ENCODE measurements around the gene BCAS3. TPM values are rescaled to one million over a fixed set of nuclear protein-coding genes. Genes with fewer than 3 reads are reported as not detected.

BCAS3 gene
- total RNA-seq, 1 donor from 2014 or later: 30.5 TPM

- Mint-ChIP-seq H3K4me1 (peaks cover 18% of the 10 kb centered on the region), H3K27ac (ENCODE audit: unreplicated experiment) (no peak overlapping the region), H3K4me3 (no peak overlapping the region), H3K9me3 (no peaks in the 10 kb centered on the region), H3K27me3 (ENCODE audit: low read depth) (no peaks in the 10 kb centered on the region), H3K36me3 (ENCODE audit: low read depth) (no peaks in the 10 kb centered on the region)
- no peak for DNase-seq (ENCODE audit: low read depth, low spot score)
- no peak for TF ChIP-seq CTCF (conservative IDR thresholded peaks at IDR 0.05)
These were observed 683.4 kb downstream of the BCAS3 start for GRCh38 chr17:61361084-61361483.

- H3K27me3 Mint-ChIP-seq (ENCODE audit: low read depth): no peaks in the 10 kb centered on the region
- H3K36me3 Mint-ChIP-seq (ENCODE audit: low read depth): no peaks in the 10 kb centered on the region
These were observed 684.7 kb downstream of the BCAS3 start for GRCh38 chr17:61362396-61362795.

GRCh38 chr17:61362852-61363600, 685.4 kb downstream of the BCAS3 start:
- TF ChIP-seq CTCF (conservative IDR thresholded peaks at IDR 0.05): no peak
- DNase-seq (ENCODE audit: low read depth, low spot score): no peak

More at GRCh38 chr17:61362396-61362795, 684.7 kb downstream of the BCAS3 start:
- H3K4me1 Mint-ChIP-seq: peaks cover 24% of the 10 kb centered on the region
- no peak for TF ChIP-seq CTCF (conservative IDR thresholded peaks at IDR 0.05)
- DNase-seq (ENCODE audit: low read depth, low spot score): no peak
- no peak overlapping the region for H3K27ac Mint-ChIP-seq (ENCODE audit: unreplicated experiment)
- H3K4me3 Mint-ChIP-seq: no peak overlapping the region
- no peaks in the 10 kb centered on the region for H3K9me3 Mint-ChIP-seq

DNA sequence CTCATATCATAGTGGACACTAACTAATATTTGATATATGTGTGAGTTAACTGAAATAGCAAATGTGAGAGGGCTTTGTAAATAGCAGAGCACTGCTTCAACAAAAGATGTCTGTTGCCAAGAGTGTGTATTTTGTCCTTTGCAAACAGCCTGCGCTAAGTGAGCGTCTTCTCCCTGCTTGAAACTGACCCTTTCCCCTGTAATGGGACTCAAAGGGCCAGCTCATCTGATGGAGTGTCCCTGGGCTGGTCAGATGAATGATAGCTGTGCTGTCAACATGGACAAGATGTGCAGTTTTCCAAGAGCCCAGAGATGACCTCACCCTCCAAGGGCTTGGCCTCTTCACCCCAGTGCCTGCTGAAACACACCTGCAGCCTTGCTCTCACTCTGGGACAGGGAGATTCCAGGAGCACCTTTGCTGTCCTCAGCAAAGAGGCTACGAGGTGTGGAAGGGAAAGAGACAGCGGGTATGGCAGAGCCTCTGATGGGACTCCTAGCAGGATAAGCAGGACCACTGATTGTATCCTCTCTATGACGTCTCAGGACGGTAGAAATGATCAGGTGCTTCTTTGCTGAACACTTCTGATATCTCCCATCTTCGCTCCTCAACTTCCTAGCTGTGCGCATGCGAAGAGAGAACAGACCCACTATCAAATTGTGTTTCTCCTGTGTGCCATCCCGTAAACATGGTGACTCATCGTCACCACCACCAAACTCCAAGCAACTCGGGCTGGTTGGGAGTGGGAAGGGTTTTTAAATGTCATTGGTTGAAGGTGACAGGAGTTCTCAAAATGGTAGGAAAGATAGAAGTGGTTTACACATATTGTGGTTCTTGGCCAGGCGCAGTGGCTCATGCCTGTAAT, 686.2 kb downstream of the BCAS3 start:
- TF ChIP-seq CTCF (conservative IDR thresholded peaks at IDR 0.05): no peak

More at GRCh38 chr17:61362852-61363600, 685.4 kb downstream of the BCAS3 start:
- peaks cover 24% of the 10 kb centered on the region for H3K4me1 Mint-ChIP-seq
- no peaks in the 10 kb centered on the region for H3K36me3 Mint-ChIP-seq (ENCODE audit: low read depth)
- no peak overlapping the region for H3K27ac Mint-ChIP-seq (ENCODE audit: unreplicated experiment)
- no peak overlapping the region for H3K4me3 Mint-ChIP-seq
- H3K9me3 Mint-ChIP-seq: no peaks in the 10 kb centered on the region
- no peaks in the 10 kb centered on the region for H3K27me3 Mint-ChIP-seq (ENCODE audit: low read depth)

DNA sequence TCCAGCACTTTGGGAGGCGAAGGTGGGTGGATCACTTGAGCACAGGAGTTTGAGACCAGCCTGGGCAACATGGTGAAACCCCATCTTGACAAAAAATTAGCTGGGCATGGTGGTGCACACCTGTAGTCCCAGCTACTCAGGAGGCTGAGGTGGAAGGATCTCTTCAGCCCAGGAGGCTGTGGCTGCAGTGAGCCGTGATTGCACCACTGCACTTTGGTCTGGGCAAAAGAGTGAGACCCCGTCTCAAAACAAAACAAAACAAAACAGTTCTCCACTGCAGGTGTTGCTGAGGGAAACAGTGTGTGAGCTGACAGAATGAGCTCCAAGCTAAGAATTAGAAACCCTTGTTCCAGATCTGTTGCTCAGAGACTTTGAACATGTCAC, 686.8 kb downstream of the BCAS3 start:
- Mint-ChIP-seq H3K4me3 (no peak overlapping the region), H3K27me3 (ENCODE audit: low read depth) (no peaks in the 10 kb centered on the region), H3K36me3 (ENCODE audit: low read depth) (no peaks in the 10 kb centered on the region), H3K4me1 (peaks cover 28% of the 10 kb centered on the region), H3K27ac (ENCODE audit: unreplicated experiment) (no peak overlapping the region), H3K9me3 (no peaks in the 10 kb centered on the region)
- DNase-seq (ENCODE audit: low read depth, low spot score): no peak
- TF ChIP-seq CTCF (conservative IDR thresholded peaks at IDR 0.05): no peak

More for the DNA sequence above, 686.2 kb downstream of the BCAS3 start:
- no peaks in the 10 kb centered on the region for H3K27me3 Mint-ChIP-seq (ENCODE audit: low read depth)
- H3K4me3 Mint-ChIP-seq: no peak overlapping the region
- H3K27ac Mint-ChIP-seq (ENCODE audit: unreplicated experiment): peak overlapping the region; percentile 8
- DNase-seq (ENCODE audit: low read depth, low spot score): no peak
- H3K9me3 Mint-ChIP-seq: no peaks in the 10 kb centered on the region
- H3K36me3 Mint-ChIP-seq (ENCODE audit: low read depth): no peaks in the 10 kb centered on the region
- peaks cover 25% of the 10 kb centered on the region for H3K4me1 Mint-ChIP-seq
